Measurements from ENCODE around the gene PKD1. TPM values are rescaled to one million over a fixed set of nuclear protein-coding genes. Genes with fewer than 3 reads are reported as not detected.
A peak's percentile ranks its signal among the peaks of the same experiment; 100 is the strongest.
"Not testable (repeated sequence)": the region's sequence is repeated elsewhere in the genome, so short reads cannot be mapped to it uniquely, and the experiment has no call there.

Gene PKD1
- total and polyA plus RNA-seq, 3 donors from 2014 or later, result 83.4 to 337 (median 323) TPM

DNA sequence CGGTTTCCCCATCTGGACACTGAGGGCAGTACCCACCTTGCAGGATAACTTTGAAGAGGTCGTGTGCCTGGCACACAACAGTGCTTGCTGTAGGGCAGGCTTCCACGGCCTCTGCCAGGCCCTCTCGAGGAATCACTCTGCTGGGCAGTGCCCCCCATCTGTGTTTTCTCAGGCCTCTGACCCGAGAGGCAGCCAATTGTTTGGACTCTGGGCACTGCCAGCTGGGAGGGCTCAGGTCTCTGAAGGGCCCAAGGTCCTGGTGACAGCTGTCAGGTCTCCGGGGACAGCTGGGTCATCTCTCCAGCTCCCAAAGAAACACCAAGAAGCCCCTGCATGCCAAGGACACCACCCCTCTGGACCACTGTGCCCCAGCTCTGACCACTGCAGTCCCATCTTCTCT lies 11.7 kb upstream of the PKD1 start:
- Histone ChIP-seq H3K4me1 (peaks cover 33% of the 10 kb centered on the region), H3K27me3 (no peaks in the 10 kb centered on the region), H3K9me3 (no peaks in the 10 kb centered on the region), H3K4me3 (no peak overlapping the region), H3K27ac (no peak overlapping the region), H3K36me3 (ENCODE audit: low read depth, missing control alignments) (no peaks in the 10 kb centered on the region)
- DNase-seq, result no peak
- no peak for TF ChIP-seq POLR2A (IDR thresholded peaks at IDR 0.05)
- TF ChIP-seq, protein P1, sequence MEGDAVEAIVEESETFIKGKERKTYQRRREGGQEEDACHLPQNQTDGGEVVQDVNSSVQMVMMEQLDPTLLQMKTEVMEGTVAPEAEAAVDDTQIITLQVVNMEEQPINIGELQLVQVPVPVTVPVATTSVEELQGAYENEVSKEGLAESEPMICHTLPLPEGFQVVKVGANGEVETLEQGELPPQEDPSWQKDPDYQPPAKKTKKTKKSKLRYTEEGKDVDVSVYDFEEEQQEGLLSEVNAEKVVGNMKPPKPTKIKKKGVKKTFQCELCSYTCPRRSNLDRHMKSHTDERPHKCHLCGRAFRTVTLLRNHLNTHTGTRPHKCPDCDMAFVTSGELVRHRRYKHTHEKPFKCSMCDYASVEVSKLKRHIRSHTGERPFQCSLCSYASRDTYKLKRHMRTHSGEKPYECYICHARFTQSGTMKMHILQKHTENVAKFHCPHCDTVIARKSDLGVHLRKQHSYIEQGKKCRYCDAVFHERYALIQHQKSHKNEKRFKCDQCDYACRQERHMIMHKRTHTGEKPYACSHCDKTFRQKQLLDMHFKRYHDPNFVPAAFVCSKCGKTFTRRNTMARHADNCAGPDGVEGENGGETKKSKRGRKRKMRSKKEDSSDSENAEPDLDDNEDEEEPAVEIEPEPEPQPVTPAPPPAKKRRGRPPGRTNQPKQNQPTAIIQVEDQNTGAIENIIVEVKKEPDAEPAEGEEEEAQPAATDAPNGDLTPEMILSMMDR (IDR thresholded peaks at IDR 0.05), result no peak
- WGBS, 2 donors, result 85 to 92% methylated on average over 4 to 6 of the region's 6 CpGs
- intact Hi-C loops (cut with DNase I; ENCODE audit: low total_unique reads), result no loop called here

DNA sequence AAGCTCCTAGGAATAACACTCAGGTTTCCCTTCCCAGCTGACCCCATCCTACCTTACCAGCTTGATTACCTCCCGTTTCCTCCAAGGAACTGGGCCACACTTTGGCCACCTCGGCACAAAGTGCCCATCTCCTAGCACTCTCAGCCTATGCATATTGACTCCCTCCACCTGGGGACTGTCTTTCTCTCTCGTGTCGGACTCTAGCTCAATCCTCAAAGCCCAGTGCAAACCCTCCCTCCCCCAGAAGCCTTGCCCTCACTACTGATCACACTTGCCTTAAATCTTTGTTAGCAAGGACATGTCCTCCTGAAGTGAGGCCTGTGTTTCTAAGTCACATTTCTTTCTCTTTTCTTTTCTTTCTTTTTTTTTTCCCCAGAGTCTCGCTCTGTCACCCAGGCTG lies 10.1 kb upstream of the PKD1 start:
- H3K4me1 ChIP-seq, result peaks cover 24% of the 10 kb centered on the region
- no peaks in the 10 kb centered on the region for H3K27me3 ChIP-seq
- TF ChIP-seq, protein P1 (IDR thresholded peaks at IDR 0.05), result no peak
- TF ChIP-seq POLR2A (IDR thresholded peaks at IDR 0.05), result no peak
- 86 to 87% methylated on average over 5 of the region's 5 CpGs for WGBS, 2 donors
- H3K36me3 ChIP-seq (ENCODE audit: low read depth, missing control alignments), result no peaks in the 10 kb centered on the region
- no peak overlapping the region for H3K4me3 ChIP-seq
- intact Hi-C loops (cut with DNase I; ENCODE audit: low total_unique reads), result no loop called here
- no peaks in the 10 kb centered on the region for H3K9me3 ChIP-seq
- H3K27ac ChIP-seq, result no peak overlapping the region
- DNase-seq, result no peak

DNA sequence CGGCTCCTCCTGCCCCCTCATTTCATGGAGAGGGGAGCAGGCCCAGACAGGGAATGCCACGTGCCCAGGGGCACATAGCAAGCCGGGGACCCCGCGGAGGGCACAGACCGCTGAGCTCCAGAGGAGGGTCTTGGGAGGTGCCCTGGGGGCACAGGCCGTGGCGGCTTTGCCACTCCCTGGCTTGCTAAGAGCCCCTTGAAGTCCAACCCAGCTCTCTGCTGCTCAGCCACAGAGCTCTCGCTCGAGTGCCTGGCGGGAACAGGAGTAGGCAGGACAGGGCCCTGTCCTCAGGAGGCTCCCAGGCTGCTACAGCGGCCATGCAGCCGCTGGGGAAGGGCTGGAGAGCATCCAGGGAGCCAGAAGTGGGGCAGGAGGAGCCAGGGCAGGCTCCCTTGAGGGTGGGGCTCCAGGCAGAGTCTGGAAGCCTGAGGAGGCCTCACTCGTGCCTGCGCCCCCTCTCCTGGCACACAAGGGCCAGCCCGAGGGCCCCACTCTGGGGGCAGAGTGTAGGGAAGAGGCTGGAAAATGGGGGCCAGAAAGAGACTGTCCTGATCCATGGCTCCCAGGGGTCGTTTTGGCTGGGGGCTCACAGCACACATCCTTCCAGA lies 8.3 kb upstream of the PKD1 start:
- intact Hi-C loops (cut with DNase I; ENCODE audit: low total_unique reads), result loop anchor here (5.0 kb wide), 1 partner anchor 117 kb away; the partner anchor contains the start of gene NHERF2
- no peaks in the 10 kb centered on the region for H3K36me3 ChIP-seq (ENCODE audit: low read depth, missing control alignments)
- H3K27ac ChIP-seq, result no peak overlapping the region
- 84 to 86% methylated on average over 12 to 17 of the region's 17 CpGs for WGBS, 2 donors
- H3K4me1 ChIP-seq, result peaks cover 8% of the 10 kb centered on the region
- H3K4me3 ChIP-seq, result no peak overlapping the region
- no peaks in the 10 kb centered on the region for H3K27me3 ChIP-seq
- TF ChIP-seq, protein P1 (IDR thresholded peaks at IDR 0.05), result no peak
- no peak for TF ChIP-seq POLR2A (IDR thresholded peaks at IDR 0.05)
- DNase-seq, result no peak
- H3K9me3 ChIP-seq, result no peaks in the 10 kb centered on the region

DNA sequence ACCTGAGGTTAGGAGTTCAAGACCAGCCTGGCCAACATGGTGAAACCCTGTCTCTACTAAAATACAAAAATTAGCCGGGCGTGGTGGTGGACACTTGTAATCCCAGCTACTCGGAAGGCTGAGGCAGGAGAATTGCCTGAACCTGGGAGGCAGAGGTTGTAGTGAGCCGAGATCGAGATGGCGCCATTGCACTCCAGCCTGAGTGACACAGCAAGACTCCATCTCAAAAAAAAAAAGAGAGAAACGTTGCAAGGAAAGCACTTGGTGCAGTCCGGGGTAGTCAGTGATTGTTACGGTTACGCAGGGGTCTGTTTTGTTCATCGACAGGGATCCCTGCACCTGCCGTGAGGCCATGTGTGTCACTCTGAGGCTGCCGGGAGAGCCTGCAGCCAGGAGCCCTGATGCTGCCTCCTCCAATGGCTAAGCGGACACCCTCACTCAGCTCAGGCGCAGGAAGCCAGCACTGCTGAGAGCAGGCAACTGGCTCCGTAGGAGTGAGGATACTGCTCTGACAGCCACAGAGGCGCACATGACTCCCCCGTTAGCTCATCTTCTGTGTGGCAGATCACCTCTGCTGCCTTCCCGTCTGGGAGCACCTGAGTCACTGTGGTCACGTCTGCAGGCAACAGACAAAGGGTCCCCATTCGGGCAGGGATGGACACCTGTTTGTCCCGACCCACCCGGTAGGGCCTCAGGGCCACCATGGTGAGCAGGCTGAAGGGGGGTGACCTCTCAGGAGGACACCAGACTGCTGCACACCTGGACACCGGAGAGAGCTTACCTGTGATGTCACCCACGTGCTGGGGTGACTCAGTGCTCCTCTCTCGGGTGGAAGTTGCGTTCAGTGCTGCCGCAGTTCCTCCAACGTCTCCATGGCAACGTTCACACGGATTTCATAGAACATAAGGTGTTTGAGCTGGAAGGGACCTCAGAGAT lies 7.5 kb upstream of the PKD1 start:
- Histone ChIP-seq H3K27me3 (no peaks in the 10 kb centered on the region), H3K27ac (no peak overlapping the region), H3K4me1 (peaks cover 6% of the 10 kb centered on the region), H3K9me3 (no peaks in the 10 kb centered on the region), H3K36me3 (ENCODE audit: low read depth, missing control alignments) (no peaks in the 10 kb centered on the region), H3K4me3 (no peak overlapping the region)
- intact Hi-C loops (cut with DNase I; ENCODE audit: low total_unique reads), result loop anchor here (5.0 kb wide), 1 partner anchor 116 kb away; the partner anchor contains the start of gene NHERF2
- TF ChIP-seq, protein P1 (IDR thresholded peaks at IDR 0.05), result no peak
- TF ChIP-seq POLR2A (IDR thresholded peaks at IDR 0.05), result no peak
- 77 to 84% methylated on average over 24 to 31 of the region's 31 CpGs for WGBS, 2 donors
- DNase-seq, result no peak

DNA sequence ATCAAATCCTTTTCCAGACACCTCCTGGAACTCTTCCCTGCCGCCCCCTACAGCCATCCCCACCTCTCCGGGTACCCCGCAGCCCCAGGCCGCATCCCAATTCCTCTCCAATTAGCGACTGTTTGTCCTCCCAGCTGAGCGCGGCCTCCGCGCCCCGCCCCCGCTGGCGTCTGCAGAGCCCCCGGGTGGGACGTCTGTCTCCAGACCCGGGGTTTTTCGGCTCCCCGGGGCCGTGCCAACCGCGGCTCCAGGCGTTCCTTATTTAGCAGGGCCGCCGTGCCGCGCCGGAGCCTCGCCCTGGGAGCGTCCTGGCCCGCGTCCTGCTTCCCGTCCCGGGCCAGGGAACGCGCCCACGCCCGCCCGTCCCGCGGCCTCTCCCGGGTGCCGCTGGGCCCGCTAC lies 627 bp downstream of the PKD1 start:
- H3K4me1 ChIP-seq; H3K27me3 ChIP-seq; H3K9me3 ChIP-seq; intact Hi-C loops (cut with DNase I; ENCODE audit: low total_unique reads); DNase-seq; H3K36me3 ChIP-seq (ENCODE audit: low read depth, missing control alignments): not testable (repeated sequence)
- Histone ChIP-seq H3K4me3 (peak overlapping the region; percentile 56 to 58), H3K27ac (peak overlapping the region in 1 of 2 donors; percentile 87)
- WGBS, 2 donors, result 1% methylated on average over 12 to 17 of the region's 42 CpGs

DNA sequence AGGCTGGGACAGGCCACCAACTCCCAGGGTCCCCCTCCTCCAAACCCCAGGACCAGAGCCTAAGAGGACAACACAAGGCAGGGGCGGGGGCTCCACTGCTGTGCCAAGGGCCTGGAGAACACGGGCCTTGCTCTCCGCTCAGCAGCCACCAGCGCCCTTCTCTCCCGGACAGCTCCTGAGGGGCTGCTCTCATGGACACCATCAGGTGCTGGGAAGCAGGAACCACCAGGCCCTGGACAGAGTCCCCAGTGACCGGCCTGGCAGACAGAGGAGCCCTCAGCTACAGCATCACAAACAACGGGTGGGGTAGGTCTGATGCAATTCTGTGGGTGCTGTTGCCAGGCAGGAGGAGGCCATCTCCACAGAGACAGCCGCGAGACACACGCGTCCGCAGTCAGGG lies 1.9 kb downstream of the PKD1 start:
- H3K4me1 ChIP-seq; intact Hi-C loops (cut with DNase I; ENCODE audit: low total_unique reads); H3K27ac ChIP-seq; H3K27me3 ChIP-seq; H3K4me3 ChIP-seq; DNase-seq; H3K36me3 ChIP-seq (ENCODE audit: low read depth, missing control alignments); H3K9me3 ChIP-seq: not testable (repeated sequence)
- WGBS, 2 donors, result 18% methylated on average over 6 of the region's 12 CpGs; no CpG with 5 or more reads in 1 of the 2 donors

DNA sequence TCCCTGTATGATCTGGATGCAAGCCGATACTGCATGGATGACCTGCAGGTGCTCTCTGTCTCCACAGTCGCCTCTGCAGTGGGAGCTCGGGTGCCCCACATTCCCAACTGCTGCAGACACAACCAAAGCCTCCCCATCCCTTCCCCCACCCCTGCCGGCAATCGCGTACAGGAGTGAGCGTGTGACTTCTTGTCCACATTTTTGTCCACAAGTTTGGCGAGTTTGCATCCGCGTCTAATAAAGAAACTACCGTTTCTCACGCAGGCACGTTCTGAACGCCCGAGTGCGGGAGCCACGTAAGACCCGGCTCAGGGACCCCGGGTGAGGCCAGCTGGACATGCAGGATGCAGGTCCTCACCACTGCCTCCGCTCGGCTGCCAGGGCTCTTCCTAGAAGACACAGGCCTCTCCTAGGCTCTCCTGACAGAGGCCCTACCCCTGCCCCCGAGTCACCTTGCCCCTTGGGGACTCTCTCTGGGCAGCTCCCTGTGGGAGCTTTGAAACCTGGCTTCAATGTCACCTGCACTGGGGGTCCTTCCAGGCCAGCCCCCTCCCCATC lies 5.7 kb downstream of the PKD1 start:
- H3K27ac ChIP-seq; H3K4me3 ChIP-seq; DNase-seq; H3K27me3 ChIP-seq; intact Hi-C loops (cut with DNase I; ENCODE audit: low total_unique reads); H3K36me3 ChIP-seq (ENCODE audit: low read depth, missing control alignments); H3K9me3 ChIP-seq: not testable (repeated sequence)
- WGBS, 2 donors, result 42 to 55% methylated on average over 14 to 22 of the region's 22 CpGs
- H3K4me1 ChIP-seq, result peaks cover 39% of the 10 kb centered on the region
